Psoas muscle (tissue), 8 donors: ENCODE results near the gene ELSPBP1. TPM values are rescaled to one million over a fixed set of nuclear protein-coding genes. Genes with fewer than 3 reads are reported as not detected.

Experiments used
- ATAC-seq, 4 donors: fragments of 200-7000 bp; cut with Tn5 transposase; one replicate each; pipeline ENCODE4 v1.9.1; 2020; ENCODE audit warnings: moderate library complexity in 3 of 4, mild to moderate bottlenecking in 2 of 4
- DNase-seq, 2 donors: peaks; one replicate each; pipeline ENCODE4 v3.0.0-alpha.2; 2020
- H3K27ac ChIP-seq: fragments of 200-600 bp; one replicate; pipeline ENCODE4 v1.8.0; 2022
- H3K27me3 ChIP-seq, 3 donors: fragments of 200-600 bp in 1 of 3; one replicate each; pipeline versions ENCODE4 v1.6.1 to v1.8.0; 2013 to 2022; ENCODE audit warnings: low read length in 2 of 3, mild to moderate bottlenecking in 2 of 3, moderate library complexity in 1 of 3; ENCODE audit not compliant: insufficient read depth in 3 of 3
- H3K36me3 ChIP-seq, 2 donors: fragments of 200-600 bp in 1 of 2; one replicate each; pipeline versions ENCODE4 v1.6.1 to v1.8.0; 2013 to 2022; ENCODE audit warnings: low read depth in 1 of 2, mild to moderate bottlenecking in 1 of 2, moderate library complexity in 1 of 2; ENCODE audit not compliant: insufficient read depth in 1 of 2
- H3K4me1 ChIP-seq: fragments of 200-600 bp; one replicate; pipeline ENCODE4 v1.8.0; 2022
- H3K4me3 ChIP-seq: fragments of 200-600 bp; one replicate; pipeline ENCODE4 v1.8.0; 2022; ENCODE audit warnings: mild to moderate bottlenecking
- H3K9me3 ChIP-seq: fragments of 200-600 bp; one replicate; pipeline ENCODE4 v1.8.0; 2022
- CTCF ChIP-seq: fragments of 200-600 bp; IDR thresholded peaks from one replicate; pipeline ENCODE4 v1.8.0; 2022; ENCODE audit warnings: antibody characterized with exemption
- WGBS, 3 donors: extraction: QIAGEN DNeasy Blood & Tissue Kit; methylation state at CpG; one replicate each; pipeline versions ENCODE4 v1.1.6 to v1.1.7; 2013; 5-methylcytosine and 5-hydroxymethylcytosine counted together
- intact Hi-C, 2 donors: fragments of 100-400 bp; cut with DNase I; formaldehyde crosslinking; loops; one replicate each; pipeline versions ENCODE4 v1.11.0 to v1.14.2; 2022
- polyA plus RNA-seq, 3 donors: library from polyadenylated mRNA; stranded (reverse); fragments of 200-250 nt; gene quantifications; one replicate each; pipeline ENCODE4 v1.2.3, GENCODE V29; 2013
- total RNA-seq, 4 donors: library from RNA; stranded (reverse); fragmentation: NEBNext Ultra II Directional in 2 of 4; extraction: Animal tissue kit (Norgen Biotek cat#: 25700) in 2 of 4; gene quantifications; one replicate each; pipeline versions ENCODE4 v1.2.1 to v1.2.4, GENCODE V29; 2021 to 2023
- donor health status: healthy with polysubstance abuse.
- donor health status: DM: no; HTN: no; CAD: no; lungs with moderate emphysema.
- donor health status: Bipolar disorder and iron deficiency.
- donor health status: healthy.
- donor health status: DM: yes; HTN: yes; CAD: no.
- donor health status: DM: no; HTN: no; CAD: no.
- donor health status: DM: no; HTN: no; CAD: no.
- donor health status: DM: yes; HTN: yes; CAD: no.

The ELSPBP1 gene
- total and polyA plus RNA-seq, 7 donors: not detected

DNA sequence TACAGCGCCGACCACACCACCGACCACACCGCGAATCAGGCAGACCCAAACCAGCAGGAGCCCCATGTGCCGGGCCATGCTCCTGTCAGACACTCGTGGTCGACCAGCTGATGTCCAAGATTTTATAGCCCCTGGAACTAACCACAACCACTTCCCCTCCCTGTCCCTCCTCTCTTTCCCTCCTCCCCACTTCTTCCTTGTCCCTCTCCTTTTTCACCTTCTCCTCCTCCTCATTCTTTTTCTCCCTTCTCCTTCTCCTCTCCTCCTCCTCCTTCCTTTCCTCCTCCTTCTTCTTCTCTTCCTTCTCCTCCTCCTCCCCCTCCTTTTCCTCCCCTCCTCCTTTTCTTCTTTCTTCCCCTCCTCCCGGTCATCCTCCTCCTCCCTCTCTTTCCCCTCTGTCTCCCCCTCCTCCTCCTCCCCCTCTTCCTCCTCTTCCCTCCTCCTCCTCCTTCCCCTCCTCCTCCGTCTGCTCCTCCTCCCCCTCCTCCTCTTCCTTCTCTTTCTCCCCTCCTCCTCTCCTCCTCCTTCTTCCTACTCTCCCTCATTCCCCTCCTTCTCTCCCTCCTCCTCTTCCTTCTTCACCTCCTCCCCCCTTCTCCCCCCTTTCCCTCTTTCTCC, 3.1 kb upstream of the ELSPBP1 start:
- ATAC-seq: no peak
- H3K4me1 ChIP-seq: no peaks in the 10 kb centered on the region

GRCh38 chr19:47992070-47992469, 2.4 kb upstream of the ELSPBP1 start, which contains the start of gene BSPH1:
Gene BSPH1, minus strand, starts transcription at chr19:47992170. Its CDS starts 89 bp downstream, at chr19:47992081.
- no peaks in the 10 kb centered on the region for H3K4me1 ChIP-seq
- H3K36me3 ChIP-seq: no peaks in the 10 kb centered on the region
- ATAC-seq: no peak
- H3K9me3 ChIP-seq: no peaks in the 10 kb centered on the region
- TF ChIP-seq CTCF: no peak
- 56 to 63% (median 56%) methylated on average over 2 of the region's 2 CpGs for WGBS, 3 donors
- intact Hi-C loops: no loop called here
- no peak for DNase-seq
- H3K27ac ChIP-seq: no peak within 1 kb of the TSS
- H3K4me3 ChIP-seq: no peak within 1 kb of the TSS
- peaks cover 0 to 21% (median 1%) of the 10 kb centered on the region in 3 donors for H3K27me3 ChIP-seq

More for the DNA sequence above, 3.1 kb upstream of the ELSPBP1 start:
- Histone ChIP-seq H3K27me3 (peaks cover 0 to 18% (median 1%) of the 10 kb centered on the region in 3 donors), H3K9me3 (no peaks in the 10 kb centered on the region), H3K4me3 (no peak overlapping the region), H3K36me3 (no peaks in the 10 kb centered on the region), H3K27ac (no peak overlapping the region)
- intact Hi-C loops: no loop called here
- WGBS, 3 donors: 33 to 45% (median 43%) methylated on average over 10 of the region's 10 CpGs
- DNase-seq: no peak
- no peak for TF ChIP-seq CTCF

DNA sequence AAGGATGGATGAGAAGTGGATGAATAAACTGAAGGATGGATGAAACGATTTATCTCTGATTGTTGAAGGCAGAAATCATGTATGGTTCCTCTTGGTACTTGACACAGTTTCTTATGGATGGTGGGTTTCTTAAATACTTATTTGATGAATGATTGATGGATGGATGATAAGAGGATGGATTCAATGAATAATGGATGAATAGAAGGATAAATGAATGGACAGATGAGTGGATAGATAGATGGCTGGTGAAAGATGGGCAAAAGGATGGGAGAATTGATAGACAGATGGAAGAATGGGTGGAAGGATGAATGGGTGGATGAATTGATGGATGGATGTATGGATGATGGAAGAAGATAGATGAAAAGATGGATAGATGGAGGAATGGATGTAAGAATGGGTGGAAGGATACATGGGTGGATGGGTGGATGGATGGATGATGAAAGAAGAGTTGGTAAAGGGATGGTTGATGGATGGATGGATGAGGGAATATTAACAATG, 1.8 kb downstream of the ELSPBP1 start:
- intact Hi-C loops: no loop called here
- DNase-seq (no peak), ATAC-seq (no peak)
- no peaks in the 10 kb centered on the region for H3K4me1 ChIP-seq
- H3K9me3 ChIP-seq: no peaks in the 10 kb centered on the region
- peaks cover 0 to 15% (median 1%) of the 10 kb centered on the region in 3 donors for H3K27me3 ChIP-seq
- WGBS, 3 donors: 63 to 71% (median 66%) methylated on average over 1 of the region's 1 CpG
- H3K27ac ChIP-seq: no peak overlapping the region
- no peak for TF ChIP-seq CTCF
- H3K36me3 ChIP-seq: no peaks in the 10 kb centered on the region
- H3K4me3 ChIP-seq: no peak overlapping the region

DNA sequence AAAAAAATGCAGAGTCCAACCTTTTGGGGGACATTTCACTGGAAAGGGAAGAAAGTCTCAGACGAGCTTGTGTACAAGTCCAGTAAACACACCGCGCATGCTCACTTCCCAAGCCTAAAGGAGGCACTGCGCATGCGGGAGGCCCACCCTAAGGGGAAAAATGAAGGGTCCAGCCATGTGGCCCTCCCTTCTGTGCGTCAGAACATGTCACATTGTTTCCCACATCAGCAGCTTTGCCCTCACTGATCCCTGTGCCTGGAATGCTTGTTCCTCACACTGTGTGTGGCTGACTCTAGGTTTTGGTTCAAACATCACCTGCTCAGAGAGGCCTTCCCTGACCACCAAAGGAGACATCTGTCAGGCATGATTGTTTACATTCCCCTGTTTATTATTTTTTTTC, 4.4 kb downstream of the ELSPBP1 start:
- Histone ChIP-seq H3K9me3 (no peaks in the 10 kb centered on the region), H3K36me3 (no peaks in the 10 kb centered on the region), H3K27ac (no peak overlapping the region), H3K4me1 (no peaks in the 10 kb centered on the region), H3K27me3 (peaks cover 0 to 12% (median 0%) of the 10 kb centered on the region in 3 donors), H3K4me3 (no peak overlapping the region)
- TF ChIP-seq CTCF: no peak
- DNase-seq (no peak), ATAC-seq (no peak)
- intact Hi-C loops: no loop called here
- WGBS, 3 donors: 82 to 90% (median 86%) methylated on average over 6 of the region's 6 CpGs
